WI38 (cell line): ENCODE results near the gene JSRP1.

Experiments used
- H3K4me3 ChIP-seq: 2 replicates; pipeline ENCODE4 v1.5.1; 2011; ENCODE audit warnings: low read depth, mild to moderate bottlenecking, control low read depth, low read length
- CTCF ChIP-seq: IDR thresholded peaks from 2 replicates; pipeline ENCODE4 v1.5.1; 2012; ENCODE audit warnings: low read depth, mild to moderate bottlenecking, control low read depth, low read length

Gene JSRP1

DNA sequence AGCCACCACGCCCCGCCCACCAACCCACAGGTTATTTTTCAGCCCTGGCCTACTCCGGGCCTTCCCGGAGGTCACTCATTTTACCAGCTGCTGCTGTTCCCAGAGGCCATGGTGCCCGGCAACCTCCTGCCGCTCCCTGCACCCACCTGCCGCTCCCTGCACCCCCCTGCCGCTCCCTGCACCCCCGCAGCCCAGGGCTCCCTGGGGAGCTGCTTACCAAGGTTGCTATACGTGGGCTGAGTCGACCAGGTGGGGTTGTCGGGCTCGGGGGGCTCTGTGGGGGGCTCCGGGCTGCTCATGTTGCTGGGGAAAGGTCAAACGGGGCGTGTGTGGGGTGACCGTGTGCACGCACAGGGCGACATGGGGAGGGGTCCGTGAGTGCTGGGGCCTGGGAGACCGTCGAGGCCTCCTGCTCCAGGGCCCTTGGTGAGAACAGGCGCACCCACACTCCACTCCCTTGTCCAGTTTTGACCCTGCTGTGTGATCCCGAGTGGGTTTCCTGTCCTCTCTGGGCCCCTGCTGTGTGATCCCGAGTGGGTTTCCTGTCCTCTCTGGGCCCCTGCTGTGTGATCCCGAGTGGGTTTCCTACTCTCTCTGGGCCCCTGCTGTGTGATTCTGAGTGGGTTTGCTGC is 24.5 kb upstream of the JSRP1 start:
- TF ChIP-seq CTCF = no peak
- no peak overlapping the region for H3K4me3 ChIP-seq

DNA sequence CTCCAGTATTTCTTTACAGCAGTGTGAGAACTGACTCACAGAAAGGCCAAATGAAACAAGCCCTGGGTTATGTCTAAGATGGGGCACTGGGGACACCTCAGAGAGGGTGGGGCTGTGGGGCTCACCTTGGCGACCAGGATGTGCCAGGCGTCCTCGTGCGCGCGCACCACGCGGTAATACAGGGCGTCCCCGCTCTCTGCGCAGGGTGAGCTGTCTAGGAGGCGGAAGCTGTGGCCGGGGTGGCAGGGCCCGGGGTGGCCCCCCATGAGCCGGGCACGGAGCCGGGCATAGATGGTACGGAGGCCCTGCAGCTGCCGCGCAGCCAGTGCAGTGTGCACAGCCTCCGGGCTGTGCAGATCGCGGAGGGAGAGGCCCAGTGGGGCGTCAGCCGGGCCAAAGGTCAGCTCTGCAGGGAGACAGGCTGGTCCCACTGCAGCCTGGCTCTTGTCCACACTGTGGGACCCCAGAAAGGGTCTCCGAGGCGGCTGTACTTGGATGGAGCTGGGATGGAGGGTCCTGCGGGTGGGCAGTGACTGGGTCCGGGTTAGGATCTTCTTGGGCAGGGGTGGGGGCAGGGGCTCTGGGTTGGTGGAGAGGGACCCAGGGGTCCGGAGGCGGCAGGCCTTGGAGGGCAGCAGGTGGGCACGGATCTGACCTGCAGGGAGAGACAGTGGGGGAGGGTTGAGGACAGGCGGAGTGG is 22.4 kb upstream of the JSRP1 start:
- no peak overlapping the region for H3K4me3 ChIP-seq
- TF ChIP-seq CTCF = no peak

GRCh38 chr19:2277138-2277537 is 20.9 kb upstream of the JSRP1 start:
- TF ChIP-seq CTCF = no peak
- H3K4me3 ChIP-seq = no peak overlapping the region

- TF ChIP-seq CTCF = no peak
- no peak overlapping the region for H3K4me3 ChIP-seq
Observed at GRCh38 chr19:2276429-2276986, 20.3 kb upstream of the JSRP1 start.

GRCh38 chr19:2275588-2276428 is 19.6 kb upstream of the JSRP1 start:
- no peak for TF ChIP-seq CTCF
- no peak overlapping the region for H3K4me3 ChIP-seq

DNA sequence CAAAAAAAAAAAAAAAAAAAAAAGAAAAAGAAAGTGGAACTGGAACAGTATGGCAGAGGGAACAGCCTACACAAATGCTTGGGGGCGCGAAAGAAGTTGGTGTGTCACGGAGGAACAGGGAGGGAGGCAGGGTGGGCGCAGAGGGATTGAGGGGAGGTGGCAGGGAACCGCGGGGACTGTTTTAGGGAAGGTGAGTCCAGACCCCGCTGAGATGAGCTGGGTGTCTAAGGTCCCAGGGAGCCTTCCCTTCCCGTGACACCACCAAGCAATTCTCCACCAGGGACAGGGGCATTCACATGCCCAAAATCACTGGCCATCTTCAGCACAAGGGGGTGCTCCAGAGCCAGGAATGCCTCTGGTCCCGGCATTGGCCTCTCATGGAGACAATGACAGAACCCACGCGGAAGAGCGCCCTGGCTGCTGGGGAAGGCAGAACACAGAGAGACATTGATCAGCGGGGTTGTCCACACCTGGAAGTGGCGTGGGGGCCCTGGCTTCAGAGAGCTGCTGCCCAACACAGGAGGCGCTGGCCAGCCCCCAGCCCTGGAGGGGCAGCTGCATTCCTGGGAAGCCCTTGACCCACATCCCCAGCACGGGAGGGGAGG is 18.8 kb upstream of the JSRP1 start:
- H3K4me3 ChIP-seq = no peak overlapping the region
- peak; percentile 48 for TF ChIP-seq CTCF
